Neural cell (in vitro differentiated cells): ENCODE results near the gene CHERP.

ENCODE experiments used
- CTCF ChIP-seq: fragments of 450-650 bp; IDR thresholded peaks from 2 replicates; pipeline ENCODE4 v1.5.1; 2014; ENCODE audit warnings: antibody characterized with exemption, mild to moderate bottlenecking, moderate library complexity; ENCODE audit not compliant: poor library complexity, severe bottlenecking
- POLR2AphosphoS5 ChIP-seq: IDR thresholded peaks from 2 replicates; pipeline ENCODE4 v1.6.1; 2012
- SMC3 ChIP-seq: fragments of 450-650 bp; conservative IDR thresholded peaks from 2 replicates; pipeline ENCODE4 v1.6.1; 2014; ENCODE audit warnings: antibody characterized with exemption, mild to moderate bottlenecking, moderate library complexity; ENCODE audit not compliant: poor library complexity
- TAF1 ChIP-seq: IDR thresholded peaks from 2 replicates; pipeline ENCODE4 v1.6.1; 2012; ENCODE audit warnings: low read depth
- TF ChIP-seq, protein P1 (sequence below): IDR thresholded peaks from 2 replicates; pipeline ENCODE4 v1.6.1; 2012; ENCODE audit warnings: borderline replicate concordance

DNA sequence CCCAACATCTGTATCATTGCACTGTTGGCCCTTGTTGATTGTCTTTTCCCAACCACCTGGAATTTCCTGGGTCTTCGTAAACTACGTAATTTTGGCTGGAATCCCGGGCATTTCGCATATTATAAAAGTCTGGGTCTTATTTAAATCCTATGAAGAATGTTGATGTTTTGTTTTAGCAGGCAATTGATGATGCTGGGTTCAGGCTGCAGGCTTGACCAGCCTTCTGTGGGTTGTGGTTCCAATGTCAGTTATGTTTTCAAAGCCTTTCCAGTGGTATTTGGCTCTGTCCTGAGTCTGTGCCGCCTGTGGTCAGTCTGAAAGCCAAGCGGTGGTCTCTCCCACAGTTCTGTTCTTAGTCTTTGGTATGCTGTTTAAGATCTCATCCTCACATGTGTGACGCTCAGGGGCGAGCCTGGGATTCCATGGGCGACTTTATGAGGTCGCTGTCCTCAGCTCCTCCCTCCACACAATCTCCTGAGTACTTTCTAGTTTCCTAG lies 17.6 kb upstream of the CHERP start:
- TF ChIP-seq, protein P1, sequence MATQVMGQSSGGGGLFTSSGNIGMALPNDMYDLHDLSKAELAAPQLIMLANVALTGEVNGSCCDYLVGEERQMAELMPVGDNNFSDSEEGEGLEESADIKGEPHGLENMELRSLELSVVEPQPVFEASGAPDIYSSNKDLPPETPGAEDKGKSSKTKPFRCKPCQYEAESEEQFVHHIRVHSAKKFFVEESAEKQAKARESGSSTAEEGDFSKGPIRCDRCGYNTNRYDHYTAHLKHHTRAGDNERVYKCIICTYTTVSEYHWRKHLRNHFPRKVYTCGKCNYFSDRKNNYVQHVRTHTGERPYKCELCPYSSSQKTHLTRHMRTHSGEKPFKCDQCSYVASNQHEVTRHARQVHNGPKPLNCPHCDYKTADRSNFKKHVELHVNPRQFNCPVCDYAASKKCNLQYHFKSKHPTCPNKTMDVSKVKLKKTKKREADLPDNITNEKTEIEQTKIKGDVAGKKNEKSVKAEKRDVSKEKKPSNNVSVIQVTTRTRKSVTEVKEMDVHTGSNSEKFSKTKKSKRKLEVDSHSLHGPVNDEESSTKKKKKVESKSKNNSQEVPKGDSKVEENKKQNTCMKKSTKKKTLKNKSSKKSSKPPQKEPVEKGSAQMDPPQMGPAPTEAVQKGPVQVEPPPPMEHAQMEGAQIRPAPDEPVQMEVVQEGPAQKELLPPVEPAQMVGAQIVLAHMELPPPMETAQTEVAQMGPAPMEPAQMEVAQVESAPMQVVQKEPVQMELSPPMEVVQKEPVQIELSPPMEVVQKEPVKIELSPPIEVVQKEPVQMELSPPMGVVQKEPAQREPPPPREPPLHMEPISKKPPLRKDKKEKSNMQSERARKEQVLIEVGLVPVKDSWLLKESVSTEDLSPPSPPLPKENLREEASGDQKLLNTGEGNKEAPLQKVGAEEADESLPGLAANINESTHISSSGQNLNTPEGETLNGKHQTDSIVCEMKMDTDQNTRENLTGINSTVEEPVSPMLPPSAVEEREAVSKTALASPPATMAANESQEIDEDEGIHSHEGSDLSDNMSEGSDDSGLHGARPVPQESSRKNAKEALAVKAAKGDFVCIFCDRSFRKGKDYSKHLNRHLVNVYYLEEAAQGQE = no peak
- TF ChIP-seq CTCF = no peak
- no peak for TF ChIP-seq TAF1
- no peak for TF ChIP-seq POLR2AphosphoS5
- TF ChIP-seq SMC3 = no peak
